Astrocyte (in vitro differentiated cells and primary cell): ENCODE results near the gene OR9G4.

Source experiments
- CTCF ChIP-seq: IDR thresholded peaks from 2 replicates; pipeline ENCODE4 v1.5.1; 2011; ENCODE audit warnings: low read depth, mild to moderate bottlenecking, inconsistent platforms, low read length, moderate library complexity; ENCODE audit not compliant: insufficient read depth
- EZH2 ChIP-seq: IDR thresholded peaks from 2 replicates; pipeline ENCODE4 v1.6.1; 2012; ENCODE audit warnings: mild to moderate bottlenecking, low read length, inconsistent platforms; ENCODE audit not compliant: insufficient read depth

- TF ChIP-seq CTCF: no peak
- TF ChIP-seq EZH2: no peak
Observed at GRCh38 chr11:56700242-56700913, 48.1 kb downstream of the OR9G4 start.
